Measurements from ENCODE around the gene KRT86.
"Not testable (repeated sequence)": the region's sequence is repeated elsewhere in the genome, so short reads cannot be mapped to it uniquely, and the experiment has no call there.

KRT86 gene

DNA sequence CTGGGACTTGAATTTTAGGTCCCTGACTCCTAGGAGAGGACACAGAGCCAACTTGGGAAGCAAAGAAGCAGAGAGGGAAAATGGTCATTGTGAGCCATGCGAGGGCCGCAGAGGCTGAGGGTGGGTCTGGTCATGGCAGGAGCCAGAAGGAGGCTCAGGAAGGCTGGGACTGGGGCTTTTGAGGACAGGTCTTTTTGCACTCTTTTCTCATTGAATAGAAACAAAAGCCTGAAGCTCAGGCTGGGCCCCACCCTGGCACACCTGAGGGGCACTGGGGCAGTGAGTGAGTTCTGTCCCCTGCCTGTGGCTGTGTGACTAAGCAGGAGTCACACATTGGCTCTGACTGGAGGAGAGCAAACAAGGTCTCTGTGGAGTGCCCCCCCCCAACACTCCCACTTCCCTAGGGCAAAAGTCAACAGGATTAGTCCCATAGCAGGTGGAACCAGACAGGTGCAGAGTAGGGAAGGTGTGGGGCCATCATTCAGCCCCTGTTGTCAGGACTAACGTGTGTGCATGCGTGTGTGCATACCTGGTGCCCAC, 38.6 kb upstream of the KRT86 start:
- peaks cover 0 to 23% of the 10 kb centered on the region in 2 donors for H3K27me3 ChIP-seq
- peaks cover 0 to 38% (median 29%) of the 10 kb centered on the region in 4 donors for H3K4me1 ChIP-seq
- peaks cover 0 to 13% (median 0%) of the 10 kb centered on the region in 3 donors for H3K36me3 ChIP-seq
- no peak overlapping the region for H3K27ac ChIP-seq
- TF ChIP-seq, protein P1, sequence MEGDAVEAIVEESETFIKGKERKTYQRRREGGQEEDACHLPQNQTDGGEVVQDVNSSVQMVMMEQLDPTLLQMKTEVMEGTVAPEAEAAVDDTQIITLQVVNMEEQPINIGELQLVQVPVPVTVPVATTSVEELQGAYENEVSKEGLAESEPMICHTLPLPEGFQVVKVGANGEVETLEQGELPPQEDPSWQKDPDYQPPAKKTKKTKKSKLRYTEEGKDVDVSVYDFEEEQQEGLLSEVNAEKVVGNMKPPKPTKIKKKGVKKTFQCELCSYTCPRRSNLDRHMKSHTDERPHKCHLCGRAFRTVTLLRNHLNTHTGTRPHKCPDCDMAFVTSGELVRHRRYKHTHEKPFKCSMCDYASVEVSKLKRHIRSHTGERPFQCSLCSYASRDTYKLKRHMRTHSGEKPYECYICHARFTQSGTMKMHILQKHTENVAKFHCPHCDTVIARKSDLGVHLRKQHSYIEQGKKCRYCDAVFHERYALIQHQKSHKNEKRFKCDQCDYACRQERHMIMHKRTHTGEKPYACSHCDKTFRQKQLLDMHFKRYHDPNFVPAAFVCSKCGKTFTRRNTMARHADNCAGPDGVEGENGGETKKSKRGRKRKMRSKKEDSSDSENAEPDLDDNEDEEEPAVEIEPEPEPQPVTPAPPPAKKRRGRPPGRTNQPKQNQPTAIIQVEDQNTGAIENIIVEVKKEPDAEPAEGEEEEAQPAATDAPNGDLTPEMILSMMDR (IDR thresholded peaks at IDR 0.05), result no peak
- peak in 1 of 2 donors; percentile 28 for DNase-seq
- intact Hi-C loops (cut with DNase I; ENCODE audit: low total_unique reads), result no loop called here
- H3K9me3 ChIP-seq, result no peaks in the 10 kb centered on the region
- no peak overlapping the region for H3K4me3 ChIP-seq

DNA sequence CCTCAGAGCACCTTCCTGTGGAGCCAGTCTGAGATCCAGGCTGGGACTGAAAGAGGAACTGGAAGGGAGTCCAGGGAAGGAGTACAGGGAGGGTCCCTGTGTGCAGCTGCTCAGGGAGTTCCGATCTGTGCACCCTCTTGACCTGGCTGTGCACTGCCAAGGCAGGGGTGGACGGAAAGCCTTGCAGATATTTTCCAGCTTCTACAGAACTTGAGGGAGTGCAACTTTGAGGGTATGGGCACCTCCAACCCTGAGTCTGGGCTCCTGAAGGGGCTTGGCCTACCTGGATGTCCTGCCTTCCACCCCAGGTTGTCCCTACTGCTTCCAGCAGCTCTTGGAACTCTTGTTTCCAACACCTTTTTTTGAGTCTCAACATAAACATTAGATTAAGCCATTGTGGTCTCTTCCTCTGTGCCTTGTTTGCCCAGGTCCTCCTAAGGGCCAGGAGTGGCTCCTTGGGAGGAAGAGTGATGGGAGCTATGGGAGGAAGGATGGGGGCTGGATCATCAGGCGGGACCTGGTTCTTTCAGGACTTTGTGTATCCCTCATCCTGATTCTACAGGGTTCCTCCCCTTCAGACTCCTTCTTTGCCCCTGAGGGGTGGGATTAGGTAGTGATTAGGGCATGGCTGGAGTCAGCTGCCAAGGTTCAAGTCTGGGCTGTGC, 37.9 kb upstream of the KRT86 start:
- Histone ChIP-seq H3K4me1 (peaks cover 0 to 34% (median 24%) of the 10 kb centered on the region in 4 donors), H3K36me3 (peaks cover 0 to 15% (median 0%) of the 10 kb centered on the region in 3 donors), H3K27ac (no peak overlapping the region), H3K9me3 (no peaks in the 10 kb centered on the region), H3K4me3 (no peak overlapping the region), H3K27me3 (peaks cover 0 to 23% of the 10 kb centered on the region in 2 donors)
- TF ChIP-seq, protein P1 (IDR thresholded peaks at IDR 0.05), result no peak
- intact Hi-C loops (cut with DNase I; ENCODE audit: low total_unique reads), result no loop called here
- DNase-seq, result peak in 1 of 2 donors; percentile 51

DNA sequence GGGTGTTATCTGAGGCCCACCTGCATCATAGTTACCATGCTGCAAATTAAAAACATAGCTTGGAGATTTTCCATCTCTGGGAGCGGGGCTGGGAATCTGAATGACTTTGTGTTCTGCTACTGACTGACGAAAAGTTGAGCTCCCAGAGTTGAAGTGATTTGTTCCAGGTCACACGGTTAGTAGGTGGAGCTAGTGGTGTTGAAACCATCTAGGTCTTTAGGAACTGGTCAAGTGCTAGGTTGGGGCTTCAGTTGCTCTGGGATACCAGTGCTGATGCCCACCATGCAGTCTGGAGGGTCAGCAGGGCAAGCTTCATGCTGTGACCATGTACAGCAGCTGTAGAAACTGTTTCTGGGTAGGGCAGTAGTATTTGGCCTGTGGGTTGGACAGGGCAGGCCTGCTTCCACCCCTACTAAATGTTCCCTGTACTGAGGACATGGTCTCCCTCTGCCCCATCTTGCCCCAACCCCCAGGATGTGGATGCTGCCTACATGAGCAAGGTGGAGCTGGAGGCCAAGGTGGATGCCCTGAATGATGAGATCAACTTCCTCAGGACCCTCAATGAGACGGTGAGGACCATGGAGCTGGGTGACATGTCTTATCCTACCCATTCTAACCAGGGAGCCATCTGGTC, 36.1 kb upstream of the KRT86 start:
- intact Hi-C loops (cut with DNase I; ENCODE audit: low total_unique reads), result no loop called here
- Histone ChIP-seq H3K27me3 (peaks cover 0 to 7% of the 10 kb centered on the region in 2 donors), H3K27ac (no peak overlapping the region), H3K4me3 (no peak overlapping the region), H3K9me3 (no peaks in the 10 kb centered on the region), H3K4me1 (peaks cover 3 to 30% (median 15%) of the 10 kb centered on the region in 4 donors), H3K36me3 (peaks cover 0 to 21% (median 0%) of the 10 kb centered on the region in 3 donors)
- TF ChIP-seq, protein P1 (IDR thresholded peaks at IDR 0.05), result no peak
- DNase-seq, result peak in 1 of 2 donors; percentile 55

DNA sequence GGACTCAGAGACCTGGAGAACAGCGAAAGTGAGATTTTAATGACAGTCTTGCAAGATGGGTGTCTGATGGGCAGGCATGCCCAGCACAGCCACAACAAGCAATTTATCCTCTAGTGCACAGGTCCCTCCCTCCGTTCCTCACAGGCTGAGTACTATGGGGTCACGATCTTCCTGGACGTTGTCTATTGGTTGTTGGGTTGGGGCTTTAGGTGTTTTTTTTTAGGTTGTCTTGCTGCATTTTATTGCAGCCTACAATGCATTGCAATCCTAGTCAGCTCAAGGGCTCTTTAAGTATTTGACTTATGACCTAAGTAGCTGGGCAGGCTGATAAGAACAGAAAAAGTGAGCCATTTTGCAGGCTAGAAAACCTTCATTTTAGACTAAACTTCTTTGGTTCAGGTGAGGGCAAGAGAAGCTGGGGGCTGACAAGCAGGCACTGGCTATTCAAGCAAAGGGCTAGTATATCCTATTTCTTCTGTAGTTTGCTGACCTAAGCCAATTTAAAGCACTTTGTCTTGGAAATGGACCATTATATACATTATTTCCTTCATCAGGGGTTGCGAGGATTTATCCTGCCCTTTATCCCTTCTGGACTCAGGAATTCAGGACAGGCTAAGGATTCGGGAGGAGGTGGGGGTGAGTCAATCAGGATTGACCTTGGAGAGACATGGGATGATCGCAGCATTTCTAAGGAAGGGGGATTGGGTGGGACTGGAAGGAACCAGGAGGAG, 35.4 kb upstream of the KRT86 start:
- intact Hi-C loops (cut with DNase I; ENCODE audit: low total_unique reads), result no loop called here
- DNase-seq, result no peak
- Histone ChIP-seq H3K27ac (no peak overlapping the region), H3K4me3 (no peak overlapping the region), H3K36me3 (peaks cover 0 to 21% (median 0%) of the 10 kb centered on the region in 3 donors), H3K9me3 (no peaks in the 10 kb centered on the region), H3K4me1 (peaks cover 4 to 32% (median 18%) of the 10 kb centered on the region in 4 donors), H3K27me3 (peaks cover 0 to 1% of the 10 kb centered on the region in 2 donors)
- TF ChIP-seq, protein P1 (IDR thresholded peaks at IDR 0.05), result no peak

DNA sequence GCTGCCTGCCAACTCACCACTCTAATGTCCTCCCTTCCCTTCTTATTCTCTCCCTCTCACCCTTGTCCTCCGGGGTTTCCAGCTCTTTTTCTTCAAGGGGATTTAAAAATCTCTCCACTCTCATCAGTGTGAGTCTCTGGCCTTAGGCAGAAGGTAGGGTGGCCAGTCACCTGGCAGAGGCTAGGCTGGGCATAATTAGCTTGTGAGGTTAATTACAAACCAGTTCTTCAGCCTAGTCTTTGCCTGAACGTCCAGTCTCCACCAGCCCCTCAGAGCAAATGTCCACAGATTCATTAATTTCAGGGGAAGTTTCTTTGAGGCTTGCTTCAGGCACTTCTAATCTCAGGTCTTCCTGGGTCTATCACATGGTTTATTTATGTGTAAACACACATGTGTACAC, 34.7 kb upstream of the KRT86 start:
- Histone ChIP-seq H3K4me3 (no peak overlapping the region), H3K36me3 (peaks cover 0 to 21% (median 0%) of the 10 kb centered on the region in 3 donors), H3K4me1 (peaks cover 4 to 39% (median 25%) of the 10 kb centered on the region in 4 donors), H3K27ac (no peak overlapping the region), H3K9me3 (no peaks in the 10 kb centered on the region), H3K27me3 (no peaks in the 10 kb centered on the region)
- peak in 1 of 2 donors; percentile 32 for DNase-seq
- intact Hi-C loops (cut with DNase I; ENCODE audit: low total_unique reads), result no loop called here
- TF ChIP-seq, protein P1 (IDR thresholded peaks at IDR 0.05), result no peak

DNA sequence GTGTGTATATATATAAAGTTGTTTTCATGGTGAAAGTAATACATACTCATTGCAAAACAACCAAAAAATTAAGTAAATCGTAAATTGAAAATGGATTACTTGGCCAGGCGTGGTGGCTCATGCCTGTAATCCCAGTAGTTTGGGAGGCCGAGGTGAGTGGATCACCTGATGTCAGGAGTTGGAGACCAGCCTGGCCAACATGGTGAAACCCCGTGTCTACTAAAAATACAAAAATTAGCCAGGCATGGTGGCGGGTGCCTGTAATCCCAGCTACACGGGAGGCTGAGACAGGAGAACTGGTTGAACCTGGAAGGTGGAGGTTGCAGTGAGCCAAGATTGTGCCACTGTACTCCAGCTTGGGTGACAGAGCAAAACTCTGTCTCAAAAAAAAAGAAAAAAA, 34.2 kb upstream of the KRT86 start:
- H3K27me3 ChIP-seq; H3K4me3 ChIP-seq; DNase-seq; H3K9me3 ChIP-seq; intact Hi-C loops (cut with DNase I; ENCODE audit: low total_unique reads); H3K27ac ChIP-seq: not testable (repeated sequence)
- H3K36me3 ChIP-seq, result peaks cover 0 to 19% (median 0%) of the 10 kb centered on the region in 3 donors
- peaks cover 4 to 44% (median 26%) of the 10 kb centered on the region in 4 donors for H3K4me1 ChIP-seq
